C4-2B (cell line): ENCODE data around the gene TVP23C.
A peak's percentile ranks its signal among the peaks of the same experiment; 100 is the strongest.

Source experiments
- H3K27ac ChIP-seq: fragments of 450-650 bp; 2 replicates; pipeline ENCODE4 v1.5.1; 2017
- CTCF ChIP-seq: fragments of 450-650 bp; conservative IDR thresholded peaks from 2 replicates; pipeline ENCODE4 v1.5.1; 2017; ENCODE audit warnings: mild to moderate bottlenecking
- ZFX ChIP-seq: fragments of 450-650 bp; IDR thresholded peaks from 2 replicates; pipeline ENCODE4 v1.6.1; 2017

Gene TVP23C

GRCh38 chr17:15503731-15504130 is 59.6 kb downstream of the TVP23C start:
- no peak overlapping the region for H3K27ac ChIP-seq
- TF ChIP-seq CTCF (no peak), ZFX (no peak)

- TF ChIP-seq CTCF (peak; percentile 97), ZFX (no peak)
- no peak overlapping the region for H3K27ac ChIP-seq
Measured at GRCh38 chr17:15502369-15503112, 60.7 kb downstream of the TVP23C start.

- TF ChIP-seq CTCF: no peak
- no peak for TF ChIP-seq ZFX
- H3K27ac ChIP-seq: no peak overlapping the region
Measured at GRCh38 chr17:15501793-15502192, 61.5 kb downstream of the TVP23C start.

- TF ChIP-seq CTCF (no peak), ZFX (no peak)
- H3K27ac ChIP-seq: no peak overlapping the region
Measured at GRCh38 chr17:15501282-15501681, 62.0 kb downstream of the TVP23C start.

- TF ChIP-seq ZFX (no peak), CTCF (no peak)
- H3K27ac ChIP-seq: no peak overlapping the region
Measured at GRCh38 chr17:15498107-15498506, 65.2 kb downstream of the TVP23C start.

GRCh38 chr17:15496735-15497670 is 66.3 kb downstream of the TVP23C start:
- TF ChIP-seq CTCF: no peak
- TF ChIP-seq ZFX: no peak
- H3K27ac ChIP-seq: no peak overlapping the region

GRCh38 chr17:15494821-15495220 is 68.5 kb downstream of the TVP23C start:
- H3K27ac ChIP-seq: no peak overlapping the region
- TF ChIP-seq CTCF (no peak), ZFX (no peak)
